Measurements from ENCODE around the gene PKDCC.

The PKDCC gene

GRCh38 chr2:42045352-42045751 is 2.5 kb upstream of the PKDCC start:
- DNase-seq (ENCODE audit: low read depth): no peak
- no peak overlapping the region for H3K4me3 ChIP-seq (ENCODE audit: low read length)
- no peak for TF ChIP-seq CTCF (conservative IDR thresholded peaks at IDR 0.05; ENCODE audit: low read depth, low read length)

- H3K4me3 ChIP-seq (ENCODE audit: low read length): no peak overlapping the region
- TF ChIP-seq CTCF (conservative IDR thresholded peaks at IDR 0.05; ENCODE audit: low read depth, low read length): no peak
- DNase-seq (ENCODE audit: low read depth): no peak
These were observed 1.7 kb upstream of the PKDCC start for GRCh38 chr2:42045848-42046748.

DNA sequence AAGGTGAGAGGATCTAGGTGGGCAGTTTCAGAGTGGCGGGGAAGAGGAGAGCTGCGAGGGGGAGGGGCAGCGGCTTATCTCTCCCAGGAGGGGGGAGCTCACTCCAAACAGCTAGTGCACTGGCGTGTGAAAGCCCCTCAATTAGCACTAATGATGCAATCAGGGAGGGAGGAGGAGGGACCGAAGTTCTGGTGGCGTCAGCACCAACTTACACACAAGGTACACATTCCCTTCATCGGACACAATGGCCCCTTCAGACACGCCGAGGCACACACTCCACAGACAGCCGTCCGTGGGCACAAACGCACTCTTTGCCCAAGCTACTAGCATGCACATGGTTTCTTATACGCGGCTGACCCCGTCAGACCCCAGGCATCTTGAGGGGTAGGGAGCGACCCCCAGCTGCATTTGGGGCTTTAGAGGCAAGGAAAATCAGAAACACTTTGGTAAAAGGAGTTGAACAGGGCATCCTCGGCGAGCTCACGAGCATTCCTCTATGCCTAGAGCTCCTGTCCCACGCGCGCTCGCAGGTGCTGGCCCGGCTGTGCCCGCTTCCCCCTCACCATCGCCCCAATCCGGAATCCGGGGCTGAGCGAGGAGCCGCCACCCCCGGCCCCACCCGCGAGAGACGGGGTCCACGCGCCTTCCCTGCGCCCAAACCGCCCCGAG is 868 bp upstream of the PKDCC start:
- DNase-seq (ENCODE audit: low read depth): peak; percentile 24
- H3K4me3 ChIP-seq (ENCODE audit: low read length): peak overlapping the region; percentile 57
- TF ChIP-seq CTCF (conservative IDR thresholded peaks at IDR 0.05; ENCODE audit: low read depth, low read length): no peak

- TF ChIP-seq CTCF (conservative IDR thresholded peaks at IDR 0.05; ENCODE audit: low read depth, low read length): no peak
- peak overlapping the region; percentile 51 for H3K4me3 ChIP-seq (ENCODE audit: low read length)
- no peak for DNase-seq (ENCODE audit: low read depth)
These were observed 739 bp downstream of the PKDCC start for GRCh38 chr2:42048299-42049220.

DNA sequence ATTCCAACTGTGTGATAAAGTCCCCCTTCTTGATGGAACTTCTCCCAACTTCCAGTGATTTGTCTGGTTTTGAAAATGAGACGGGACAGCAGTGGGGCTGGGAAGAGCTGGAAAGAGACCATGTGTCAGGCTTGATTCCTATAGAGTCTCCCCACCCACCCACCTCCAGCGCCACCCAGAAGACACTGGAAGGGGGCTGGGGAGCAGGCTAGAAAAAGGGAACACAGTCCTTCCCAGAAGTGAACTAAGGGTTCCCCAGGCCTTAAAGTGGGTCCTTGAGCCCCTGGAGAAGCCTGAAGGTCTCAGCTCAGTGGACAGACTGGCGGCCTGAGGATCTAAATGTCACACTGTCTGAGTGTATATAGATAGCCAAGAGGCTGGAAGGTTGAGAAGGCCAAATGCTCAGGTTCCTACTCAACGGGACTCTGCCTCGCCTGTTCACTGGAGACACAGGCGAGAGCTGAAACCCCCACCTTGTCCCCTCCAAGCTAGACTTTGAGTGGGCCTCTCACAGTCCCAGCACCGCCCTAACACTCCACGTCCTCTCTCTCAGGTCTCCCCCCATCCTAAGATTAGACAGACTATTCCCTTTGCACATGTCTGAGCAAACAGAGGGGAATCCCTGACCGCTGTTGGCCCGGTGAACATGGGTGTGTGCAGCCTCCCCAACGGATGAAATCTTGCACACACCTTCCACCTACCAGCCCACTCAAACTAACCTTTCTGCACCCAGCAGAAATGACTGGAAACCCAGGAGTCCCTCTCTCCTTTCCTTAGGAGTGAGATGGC is 1.6 kb downstream of the PKDCC start:
- H3K4me3 ChIP-seq (ENCODE audit: low read length): peak overlapping the region; percentile 51

More for the DNA sequence above, 1.6 kb downstream of the PKDCC start:
- DNase-seq (ENCODE audit: low read depth): no peak
- no peak for TF ChIP-seq CTCF (conservative IDR thresholded peaks at IDR 0.05; ENCODE audit: low read depth, low read length)
